ENCODE measurements around the gene CYP1A1. TPM values are rescaled to one million over a fixed set of nuclear protein-coding genes. Genes with fewer than 3 reads are reported as not detected.

The CYP1A1 gene
- total and polyA plus RNA-seq, 2 of the 13 experiments (the other 11 are each of a cell fraction or from before 2014, with no cell fraction given): 7.9 to 8.0 TPM

DNA sequence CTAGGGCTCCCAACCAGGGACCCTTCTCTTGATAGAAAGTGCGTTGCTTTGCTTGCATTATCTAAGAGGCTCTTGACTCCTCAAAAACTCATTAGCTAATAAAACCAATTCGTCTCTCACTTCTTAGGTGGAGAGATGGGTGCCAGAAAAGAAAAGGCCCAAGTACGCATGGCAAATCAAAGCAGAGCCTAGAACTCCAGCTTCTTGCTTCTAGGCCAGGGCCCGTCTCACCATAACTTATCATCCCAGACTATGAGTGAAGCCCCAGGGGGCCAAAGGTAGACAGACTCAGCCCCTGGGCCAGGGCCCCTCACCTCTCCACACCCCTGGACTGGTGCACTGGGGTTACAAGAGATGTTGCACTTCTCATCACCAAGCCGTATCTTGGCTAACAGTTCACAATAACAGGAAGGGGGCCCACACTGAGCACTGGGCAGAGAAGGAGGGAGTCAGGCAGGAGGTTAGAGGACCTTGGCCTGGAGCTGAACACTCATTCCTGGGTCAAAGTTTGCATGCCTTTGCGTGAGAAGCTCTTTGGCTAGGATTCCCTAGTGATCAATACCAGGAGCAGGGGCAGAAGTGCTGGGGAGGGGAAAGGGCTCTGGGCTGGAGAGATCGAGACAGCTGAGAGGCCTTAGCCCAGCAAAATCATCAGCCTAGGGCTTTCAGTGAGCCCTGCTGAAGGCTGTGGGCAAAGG, 5.4 kb upstream of the CYP1A1 start (continued):
- TF ChIP-seq ZSCAN31 (CRISPR knock-in tag; IDR thresholded peaks at IDR 0.05; ENCODE audit: low read depth) (peak; percentile 68; the same call in 1 of the 2 replicates), ZNF343 (CRISPR knock-in tag; IDR thresholded peaks at IDR 0.05) (no peak), MIXL1 (CRISPR knock-in tag; IDR thresholded peaks at IDR 0.05) (peak; percentile 88), ZMYM4 (CRISPR knock-in tag; IDR thresholded peaks at IDR 0.05) (peak; percentile 63), MED13 (CRISPR knock-in tag; IDR thresholded peaks at IDR 0.05) (no peak), ZNF562 (CRISPR knock-in tag; IDR thresholded peaks at IDR 0.05; ENCODE audit: borderline replicate concordance) (no peak), ZNF556 (CRISPR knock-in tag; IDR thresholded peaks at IDR 0.05; ENCODE audit: borderline replicate concordance) (peak; percentile 89; the same call in 1 of the 2 replicates), PPARG (CRISPR knock-in tag; conservative IDR thresholded peaks at IDR 0.05) (peak; percentile 95), ZNF878 (CRISPR knock-in tag; IDR thresholded peaks at IDR 0.05) (peak; percentile 74; the same call in 1 of the 2 replicates), ZNF430 (CRISPR knock-in tag; IDR thresholded peaks at IDR 0.05) (peak; percentile 60; the same call in 1 of the 2 replicates), ARID2 (CRISPR knock-in tag; IDR thresholded peaks at IDR 0.05; ENCODE audit: borderline replicate concordance) (no peak), ISL2 (CRISPR knock-in tag; IDR thresholded peaks at IDR 0.05) (no peak; the same call in 1 of the 2 replicates), SOX6 (IDR thresholded peaks at IDR 0.05) (no peak), SOX6 (CRISPR knock-in tag; IDR thresholded peaks at IDR 0.05) (peak; percentile 94), ZNF432 (CRISPR knock-in tag; IDR thresholded peaks at IDR 0.05; ENCODE audit: borderline replicate concordance) (no peak), SP5 (CRISPR knock-in tag; IDR thresholded peaks at IDR 0.05; ENCODE audit: borderline replicate concordance, low read depth) (peak; percentile 54; the same call in 1 of the 2 replicates), LCORL (IDR thresholded peaks at IDR 0.05) (no peak), LCORL (CRISPR knock-in tag; IDR thresholded peaks at IDR 0.05) (peak; percentile 92), RFXAP (CRISPR knock-in tag; IDR thresholded peaks at IDR 0.05; ENCODE audit: borderline replicate concordance) (peak; percentile 71; the same call in 1 of the 2 replicates)
- TF ChIP-seq, protein P1, sequence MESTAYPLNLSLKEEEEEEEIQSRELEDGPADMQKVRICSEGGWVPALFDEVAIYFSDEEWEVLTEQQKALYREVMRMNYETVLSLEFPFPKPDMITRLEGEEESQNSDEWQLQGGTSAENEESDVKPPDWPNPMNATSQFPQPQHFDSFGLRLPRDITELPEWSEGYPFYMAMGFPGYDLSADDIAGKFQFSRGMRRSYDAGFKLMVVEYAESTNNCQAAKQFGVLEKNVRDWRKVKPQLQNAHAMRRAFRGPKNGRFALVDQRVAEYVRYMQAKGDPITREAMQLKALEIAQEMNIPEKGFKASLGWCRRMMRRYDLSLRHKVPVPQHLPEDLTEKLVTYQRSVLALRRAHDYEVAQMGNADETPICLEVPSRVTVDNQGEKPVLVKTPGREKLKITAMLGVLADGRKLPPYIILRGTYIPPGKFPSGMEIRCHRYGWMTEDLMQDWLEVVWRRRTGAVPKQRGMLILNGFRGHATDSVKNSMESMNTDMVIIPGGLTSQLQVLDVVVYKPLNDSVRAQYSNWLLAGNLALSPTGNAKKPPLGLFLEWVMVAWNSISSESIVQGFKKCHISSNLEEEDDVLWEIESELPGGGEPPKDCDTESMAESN (CRISPR knock-in tag; conservative IDR thresholded peaks at IDR 0.05): no peak; the same call in 1 of the 2 replicates
- TF ChIP-seq, protein P2, sequence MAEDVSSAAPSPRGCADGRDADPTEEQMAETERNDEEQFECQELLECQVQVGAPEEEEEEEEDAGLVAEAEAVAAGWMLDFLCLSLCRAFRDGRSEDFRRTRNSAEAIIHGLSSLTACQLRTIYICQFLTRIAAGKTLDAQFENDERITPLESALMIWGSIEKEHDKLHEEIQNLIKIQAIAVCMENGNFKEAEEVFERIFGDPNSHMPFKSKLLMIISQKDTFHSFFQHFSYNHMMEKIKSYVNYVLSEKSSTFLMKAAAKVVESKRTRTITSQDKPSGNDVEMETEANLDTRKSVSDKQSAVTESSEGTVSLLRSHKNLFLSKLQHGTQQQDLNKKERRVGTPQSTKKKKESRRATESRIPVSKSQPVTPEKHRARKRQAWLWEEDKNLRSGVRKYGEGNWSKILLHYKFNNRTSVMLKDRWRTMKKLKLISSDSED (CRISPR knock-in tag; IDR thresholded peaks at IDR 0.05): no peak
- TF ChIP-seq, protein P3, sequence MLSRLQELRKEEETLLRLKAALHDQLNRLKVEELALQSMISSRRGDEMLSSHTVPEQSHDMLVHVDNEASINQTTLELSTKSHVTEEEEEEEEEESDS (CRISPR knock-in tag; IDR thresholded peaks at IDR 0.05; ENCODE audit: borderline replicate concordance): no peak
- TF ChIP-seq, protein P4, sequence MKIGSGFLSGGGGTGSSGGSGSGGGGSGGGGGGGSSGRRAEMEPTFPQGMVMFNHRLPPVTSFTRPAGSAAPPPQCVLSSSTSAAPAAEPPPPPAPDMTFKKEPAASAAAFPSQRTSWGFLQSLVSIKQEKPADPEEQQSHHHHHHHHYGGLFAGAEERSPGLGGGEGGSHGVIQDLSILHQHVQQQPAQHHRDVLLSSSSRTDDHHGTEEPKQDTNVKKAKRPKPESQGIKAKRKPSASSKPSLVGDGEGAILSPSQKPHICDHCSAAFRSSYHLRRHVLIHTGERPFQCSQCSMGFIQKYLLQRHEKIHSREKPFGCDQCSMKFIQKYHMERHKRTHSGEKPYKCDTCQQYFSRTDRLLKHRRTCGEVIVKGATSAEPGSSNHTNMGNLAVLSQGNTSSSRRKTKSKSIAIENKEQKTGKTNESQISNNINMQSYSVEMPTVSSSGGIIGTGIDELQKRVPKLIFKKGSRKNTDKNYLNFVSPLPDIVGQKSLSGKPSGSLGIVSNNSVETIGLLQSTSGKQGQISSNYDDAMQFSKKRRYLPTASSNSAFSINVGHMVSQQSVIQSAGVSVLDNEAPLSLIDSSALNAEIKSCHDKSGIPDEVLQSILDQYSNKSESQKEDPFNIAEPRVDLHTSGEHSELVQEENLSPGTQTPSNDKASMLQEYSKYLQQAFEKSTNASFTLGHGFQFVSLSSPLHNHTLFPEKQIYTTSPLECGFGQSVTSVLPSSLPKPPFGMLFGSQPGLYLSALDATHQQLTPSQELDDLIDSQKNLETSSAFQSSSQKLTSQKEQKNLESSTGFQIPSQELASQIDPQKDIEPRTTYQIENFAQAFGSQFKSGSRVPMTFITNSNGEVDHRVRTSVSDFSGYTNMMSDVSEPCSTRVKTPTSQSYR (CRISPR knock-in tag; IDR thresholded peaks at IDR 0.05; ENCODE audit: borderline replicate concordance): peak; percentile 39; the same call in 1 of the 2 replicates
- TF ChIP-seq, protein P5, sequence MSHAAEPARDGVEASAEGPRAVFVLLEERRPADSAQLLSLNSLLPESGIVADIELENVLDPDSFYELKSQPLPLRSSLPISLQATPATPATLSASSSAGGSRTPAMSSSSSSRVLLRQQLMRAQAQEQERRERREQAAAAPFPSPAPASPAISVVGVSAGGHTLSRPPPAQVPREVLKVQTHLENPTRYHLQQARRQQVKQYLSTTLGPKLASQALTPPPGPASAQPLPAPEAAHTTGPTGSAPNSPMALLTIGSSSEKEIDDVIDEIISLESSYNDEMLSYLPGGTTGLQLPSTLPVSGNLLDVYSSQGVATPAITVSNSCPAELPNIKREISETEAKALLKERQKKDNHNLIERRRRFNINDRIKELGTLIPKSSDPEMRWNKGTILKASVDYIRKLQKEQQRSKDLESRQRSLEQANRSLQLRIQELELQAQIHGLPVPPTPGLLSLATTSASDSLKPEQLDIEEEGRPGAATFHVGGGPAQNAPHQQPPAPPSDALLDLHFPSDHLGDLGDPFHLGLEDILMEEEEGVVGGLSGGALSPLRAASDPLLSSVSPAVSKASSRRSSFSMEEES (CRISPR knock-in tag; IDR thresholded peaks at IDR 0.05): peak; percentile 72; the same call in 1 of the 2 replicates
